IPS-15b (cell line): ENCODE data around the gene ABLIM2.

ENCODE experiments used
- H3K27me3 ChIP-seq: one replicate; pipeline ENCODE4 v1.6.1; 2013; ENCODE audit warnings: low read length; ENCODE audit not compliant: control insufficient read depth, insufficient read depth
- H3K36me3 ChIP-seq: one replicate; pipeline ENCODE4 v1.6.1; 2013; ENCODE audit warnings: low read length; ENCODE audit not compliant: control insufficient read depth, insufficient read depth
- H3K4me1 ChIP-seq: one replicate; pipeline ENCODE4 v1.6.1; 2013; ENCODE audit warnings: mild to moderate bottlenecking, low read length; ENCODE audit not compliant: control insufficient read depth, insufficient read depth
- H3K4me3 ChIP-seq: one replicate; pipeline ENCODE4 v1.5.1; 2013; ENCODE audit warnings: low read depth, low read length
- H3K9ac ChIP-seq: one replicate; pipeline ENCODE4 v1.6.1; 2013; ENCODE audit warnings: low read depth, mild to moderate bottlenecking, low read length
- H3K9me3 ChIP-seq: one replicate; pipeline ENCODE4 v1.6.1; 2013; ENCODE audit warnings: mild to moderate bottlenecking, low read length; ENCODE audit not compliant: control insufficient read depth, insufficient read depth

ABLIM2 gene

DNA sequence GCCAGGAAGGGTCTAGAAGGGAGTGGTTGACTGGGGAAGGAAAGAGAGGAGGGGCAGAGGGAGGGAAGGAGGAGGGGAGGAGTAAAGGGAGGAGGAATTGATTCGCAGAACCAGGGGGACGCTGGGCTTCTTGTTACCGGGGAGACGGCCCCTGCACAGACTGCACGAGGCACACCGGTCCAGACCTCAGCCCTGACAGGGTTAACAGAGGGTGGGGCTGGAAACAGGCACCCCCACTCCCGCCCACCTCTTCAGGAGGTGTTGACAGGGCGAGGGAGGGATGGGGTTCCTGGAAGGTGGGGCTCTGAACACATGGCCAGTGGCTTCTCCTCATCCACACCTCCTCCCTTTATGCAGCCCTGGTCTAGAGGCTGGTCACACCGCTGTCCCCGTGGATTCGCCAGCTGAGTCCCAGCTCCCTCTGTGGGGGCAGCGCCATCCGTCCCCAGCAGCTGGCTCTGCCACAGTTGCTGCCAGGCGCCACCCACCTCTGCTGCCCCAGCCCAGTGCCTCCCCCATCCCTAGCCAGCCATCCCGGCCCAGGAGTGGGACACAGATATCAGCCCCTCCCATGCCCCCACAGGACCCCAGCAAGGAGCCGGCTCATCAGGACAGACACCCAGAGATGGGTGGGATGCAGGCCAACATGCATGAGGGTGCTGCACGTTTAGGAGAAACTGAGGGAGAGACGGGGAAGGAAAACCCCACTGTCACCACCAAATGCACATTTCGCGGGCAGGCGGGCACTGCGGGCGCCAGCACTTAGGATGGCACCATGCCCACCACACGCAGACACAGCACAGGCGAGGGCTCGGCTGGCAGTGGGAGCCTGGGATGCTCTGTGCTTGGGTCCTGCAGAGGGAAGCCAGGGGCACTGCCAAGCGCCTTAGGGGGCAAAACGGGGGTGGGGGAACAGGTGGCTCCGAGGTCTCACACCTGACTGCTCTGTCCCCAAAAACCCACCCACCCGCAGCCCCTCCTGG lies 87.6 kb downstream of the ABLIM2 start:
- Histone ChIP-seq H3K9me3 (no peaks in the 10 kb centered on the region), H3K9ac (no peak overlapping the region), H3K4me1 (no peaks in the 10 kb centered on the region), H3K4me3 (no peak overlapping the region), H3K36me3 (no peaks in the 10 kb centered on the region), H3K27me3 (no peaks in the 10 kb centered on the region)

DNA sequence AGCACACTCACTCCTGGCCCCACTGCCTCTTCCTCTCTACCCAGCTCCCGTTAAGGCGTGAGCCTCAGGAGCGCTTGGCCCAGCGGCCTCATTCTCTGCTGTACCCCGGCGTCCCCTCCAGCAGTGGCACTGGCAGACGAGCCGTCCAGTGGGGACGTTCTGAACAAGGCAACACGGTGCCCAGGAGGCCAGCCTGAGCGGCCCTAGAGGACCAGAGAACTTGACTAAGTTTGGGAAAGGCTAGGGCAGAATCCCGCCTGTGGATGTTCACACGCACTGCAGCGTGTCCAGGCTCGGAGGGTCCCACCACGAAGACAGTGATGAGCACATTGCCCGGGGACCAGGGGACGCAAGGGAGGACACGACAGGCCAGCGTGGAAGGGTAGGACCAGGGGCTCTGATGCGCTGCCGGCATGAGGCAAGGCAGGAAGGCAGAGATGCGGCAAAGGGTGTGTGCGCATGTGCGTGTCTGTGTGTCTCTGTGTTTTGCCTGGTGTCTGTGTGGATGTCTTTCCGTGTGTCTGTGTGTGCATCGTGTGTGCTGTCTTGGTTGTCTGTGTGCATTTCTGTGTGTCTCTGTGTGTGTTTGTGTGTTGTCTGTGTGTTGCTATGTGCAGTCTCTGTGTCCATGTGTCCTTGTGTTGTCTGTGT lies 89.4 kb downstream of the ABLIM2 start:
- H3K4me1 ChIP-seq: no peaks in the 10 kb centered on the region
- peaks cover 8% of the 10 kb centered on the region for H3K9me3 ChIP-seq
- H3K9ac ChIP-seq: no peak overlapping the region
- H3K4me3 ChIP-seq: no peak overlapping the region
- no peaks in the 10 kb centered on the region for H3K36me3 ChIP-seq
- no peaks in the 10 kb centered on the region for H3K27me3 ChIP-seq

DNA sequence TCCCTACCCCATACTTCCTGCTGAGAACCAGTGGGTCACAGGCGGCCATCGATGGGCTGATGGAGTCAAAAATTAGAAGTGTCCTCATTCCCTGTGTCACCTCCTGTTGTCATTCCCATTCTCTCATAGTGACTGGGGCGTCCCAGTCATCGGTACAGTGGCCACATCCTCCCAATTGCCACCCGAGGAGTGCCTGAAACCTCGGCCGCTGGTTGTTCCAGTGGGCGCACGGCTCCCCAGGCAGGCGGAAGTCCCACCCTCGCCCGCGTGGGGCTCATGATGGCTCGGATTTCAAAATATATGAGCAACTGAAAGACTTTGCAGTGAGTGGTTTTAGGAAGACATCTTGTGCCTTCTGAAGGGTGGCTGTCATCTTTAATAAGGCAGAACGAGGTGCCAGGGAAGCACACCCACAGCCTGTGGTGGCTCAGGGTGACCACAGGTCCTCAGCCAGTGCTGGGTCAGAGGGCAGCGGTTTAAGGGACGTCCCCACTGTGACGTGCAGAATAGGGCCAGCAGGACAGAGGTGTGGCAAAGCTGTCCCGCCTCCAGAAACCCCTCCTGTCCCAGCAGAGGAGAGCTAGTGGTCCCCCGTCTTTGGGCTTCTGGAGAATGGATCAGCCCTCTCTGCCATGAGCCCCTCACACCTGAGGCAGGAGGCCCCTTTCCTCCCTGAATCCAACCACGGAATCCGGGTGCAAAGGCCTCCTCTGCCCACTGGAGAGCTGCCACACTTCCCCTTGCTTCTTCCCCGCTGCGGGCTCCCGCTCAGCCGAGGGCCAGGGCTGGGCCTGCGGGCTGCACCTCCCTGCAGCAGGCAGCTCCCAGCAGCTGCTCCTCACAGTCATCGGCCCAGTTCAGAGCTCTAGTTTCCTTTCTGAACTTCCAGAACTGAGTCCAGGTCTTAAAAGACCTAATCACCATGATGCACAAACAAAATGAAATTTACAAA lies 90.4 kb downstream of the ABLIM2 start:
- Histone ChIP-seq H3K4me3 (no peak overlapping the region), H3K9ac (no peak overlapping the region), H3K4me1 (no peaks in the 10 kb centered on the region), H3K36me3 (no peaks in the 10 kb centered on the region), H3K9me3 (peaks cover 15% of the 10 kb centered on the region), H3K27me3 (no peaks in the 10 kb centered on the region)

DNA sequence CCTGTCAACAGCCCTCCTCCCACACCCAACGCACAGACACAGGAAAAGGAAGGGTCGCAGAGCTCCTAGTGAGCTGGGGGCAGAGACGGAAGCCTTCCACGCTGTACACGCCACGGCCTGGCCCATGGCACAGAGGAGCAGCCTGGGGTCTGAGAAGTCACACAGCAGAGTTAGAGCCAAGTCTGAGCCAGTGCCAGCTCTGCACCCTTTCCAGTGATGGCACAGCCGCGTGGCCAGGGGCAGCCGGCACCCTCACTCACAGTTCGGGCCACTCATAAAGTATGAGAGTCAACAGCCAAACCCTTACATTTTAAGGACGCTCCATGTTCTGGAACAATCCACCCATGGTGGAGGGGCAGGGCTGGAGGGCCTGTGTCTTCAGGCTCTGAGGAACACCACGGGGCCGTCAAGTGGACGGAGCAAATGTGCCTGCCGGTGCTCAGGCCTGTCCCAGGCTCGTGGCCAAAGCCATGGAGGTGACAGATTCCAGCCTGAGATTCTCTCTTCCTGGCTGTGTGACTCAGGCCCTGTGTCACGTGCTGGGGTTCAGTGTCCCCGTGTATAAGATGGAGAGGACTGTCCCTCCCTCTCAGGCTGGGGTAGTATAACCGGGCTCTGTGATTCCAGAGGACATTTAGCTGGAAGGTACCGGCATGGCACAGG lies 91.2 kb downstream of the ABLIM2 start:
- Histone ChIP-seq H3K9me3 (peaks cover 15% of the 10 kb centered on the region), H3K27me3 (no peaks in the 10 kb centered on the region), H3K4me1 (no peaks in the 10 kb centered on the region), H3K4me3 (no peak overlapping the region), H3K9ac (no peak overlapping the region), H3K36me3 (no peaks in the 10 kb centered on the region)

DNA sequence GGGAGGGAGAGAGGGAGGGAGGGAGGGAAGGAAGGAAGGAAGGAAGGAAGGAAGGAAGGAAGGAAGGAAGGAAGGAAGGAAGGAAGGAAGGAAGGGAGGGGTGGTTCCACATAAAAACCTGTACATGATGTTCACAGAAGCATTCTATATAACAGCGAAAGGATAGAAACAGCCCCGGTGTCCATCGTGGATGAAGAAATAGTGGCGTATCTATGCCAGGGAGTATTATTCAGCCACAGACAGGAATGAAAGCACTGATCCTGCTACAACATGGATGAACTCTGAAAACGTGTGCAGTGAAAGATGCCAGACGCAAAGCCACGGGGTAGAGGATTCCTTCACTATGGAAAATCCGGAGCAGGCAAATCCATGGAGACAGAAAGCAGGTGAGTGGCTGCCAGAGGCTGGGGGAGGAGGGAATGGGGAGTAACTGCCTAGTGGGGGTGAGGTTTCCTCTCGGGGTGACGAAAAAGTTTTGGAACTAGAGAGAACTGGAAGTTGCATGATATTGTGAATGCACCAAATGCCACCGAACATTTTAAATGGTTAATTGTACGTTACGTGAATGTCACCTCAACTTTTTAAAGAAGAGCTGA lies 92.2 kb downstream of the ABLIM2 start:
- Histone ChIP-seq H3K36me3 (no peaks in the 10 kb centered on the region), H3K27me3 (no peaks in the 10 kb centered on the region), H3K4me1 (no peaks in the 10 kb centered on the region), H3K4me3 (no peak overlapping the region), H3K9me3 (peaks cover 15% of the 10 kb centered on the region), H3K9ac (no peak overlapping the region)

DNA sequence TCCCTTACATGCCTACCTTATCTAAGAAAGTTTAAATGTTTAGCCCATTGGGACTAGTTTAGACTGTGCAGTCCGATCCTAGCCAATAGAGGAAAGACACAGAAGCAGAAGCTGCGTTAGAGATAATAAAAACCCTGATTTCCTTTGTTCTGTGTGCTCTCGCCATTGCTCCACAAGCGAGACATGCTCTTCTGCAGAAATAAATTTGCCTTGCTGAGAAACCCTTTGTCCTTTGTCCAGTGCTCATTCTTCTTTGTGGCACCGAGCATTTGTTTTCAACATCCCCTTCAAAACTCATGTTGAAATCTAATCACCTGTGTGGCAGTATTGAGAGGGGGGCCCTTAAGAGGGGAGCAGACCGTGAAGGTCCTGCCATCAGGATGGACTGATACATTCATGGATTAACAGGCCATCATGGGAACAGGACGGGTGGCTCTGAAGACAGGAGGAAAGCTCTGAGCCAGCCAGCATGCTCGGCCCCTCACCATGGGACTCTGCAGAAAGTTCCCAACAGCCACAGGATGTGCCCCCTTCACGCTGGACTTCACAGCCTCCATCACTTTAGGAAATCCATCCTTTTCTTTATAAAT lies 94.5 kb downstream of the ABLIM2 start:
- no peak overlapping the region for H3K4me3 ChIP-seq
- no peaks in the 10 kb centered on the region for H3K27me3 ChIP-seq
- H3K9ac ChIP-seq: no peak overlapping the region
- H3K9me3 ChIP-seq: peaks cover 15% of the 10 kb centered on the region
- no peaks in the 10 kb centered on the region for H3K4me1 ChIP-seq
- no peaks in the 10 kb centered on the region for H3K36me3 ChIP-seq

DNA sequence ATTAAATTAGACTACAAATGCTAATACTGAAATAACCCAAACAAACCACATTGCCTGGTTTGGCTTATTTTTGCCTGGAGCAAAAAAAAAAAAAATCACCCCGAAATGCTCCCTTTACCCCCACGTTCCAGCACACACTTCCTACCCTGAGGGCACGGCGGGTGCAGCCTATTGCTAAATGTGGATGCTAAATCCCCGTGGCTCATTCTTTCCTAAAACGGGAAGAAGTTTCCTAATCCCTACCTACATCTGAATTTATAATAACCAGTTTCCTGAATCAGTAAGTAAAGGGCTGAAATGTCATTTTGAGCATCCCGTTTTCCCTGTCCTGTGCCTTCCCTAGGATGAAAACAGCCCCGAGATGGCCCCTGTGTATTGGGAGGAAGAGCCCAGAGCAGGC lies 97.0 kb downstream of the ABLIM2 start:
- H3K9ac ChIP-seq: no peak overlapping the region
- H3K9me3 ChIP-seq: peaks cover 15% of the 10 kb centered on the region
- H3K27me3 ChIP-seq: no peaks in the 10 kb centered on the region
- H3K36me3 ChIP-seq: no peaks in the 10 kb centered on the region
- H3K4me3 ChIP-seq: no peak overlapping the region
- H3K4me1 ChIP-seq: no peaks in the 10 kb centered on the region

DNA sequence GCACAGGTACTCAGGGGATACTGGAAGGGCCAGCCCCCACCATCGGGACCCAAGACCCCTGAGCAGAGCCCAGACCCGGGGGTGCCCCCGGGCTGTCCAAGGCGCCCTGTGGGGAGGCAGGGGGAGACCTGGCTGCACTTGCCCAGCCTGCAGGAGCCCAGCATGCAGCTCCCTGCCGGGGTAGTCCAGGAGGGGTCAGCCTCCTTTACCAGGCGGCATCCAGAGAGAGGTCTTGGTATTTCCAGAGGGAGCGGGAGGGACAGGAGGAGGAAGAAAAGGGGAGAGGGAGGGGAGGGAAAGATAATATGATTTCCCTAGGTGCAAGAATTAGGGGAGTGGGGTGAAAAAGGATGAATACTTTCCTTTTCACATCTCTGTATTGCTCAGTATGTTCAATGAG lies 97.5 kb downstream of the ABLIM2 start:
- Histone ChIP-seq H3K4me1 (no peaks in the 10 kb centered on the region), H3K4me3 (no peak overlapping the region), H3K36me3 (no peaks in the 10 kb centered on the region), H3K9me3 (peaks cover 15% of the 10 kb centered on the region), H3K9ac (no peak overlapping the region), H3K27me3 (no peaks in the 10 kb centered on the region)

DNA sequence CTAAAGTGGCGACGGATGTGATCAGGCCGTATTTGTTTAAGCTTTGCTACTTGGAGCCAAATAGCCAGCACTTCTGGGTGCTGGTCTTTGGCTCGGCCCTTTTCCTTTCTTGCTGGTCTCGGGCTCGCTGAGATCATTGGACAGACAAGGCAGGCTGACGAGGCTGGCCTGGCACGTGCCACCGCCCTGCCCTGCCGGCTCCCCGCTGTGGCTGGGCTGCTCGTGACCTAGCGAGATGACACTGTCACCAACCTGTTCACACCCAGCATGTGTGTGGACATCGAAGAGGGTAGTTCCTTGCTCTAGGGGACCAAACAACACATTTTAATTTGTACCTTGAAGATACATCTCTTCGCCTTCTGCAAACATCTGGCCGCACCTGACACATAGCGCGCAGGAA lies 98.0 kb downstream of the ABLIM2 start:
- Histone ChIP-seq H3K9me3 (peaks cover 15% of the 10 kb centered on the region), H3K4me1 (no peaks in the 10 kb centered on the region), H3K9ac (no peak overlapping the region), H3K4me3 (no peak overlapping the region), H3K36me3 (no peaks in the 10 kb centered on the region), H3K27me3 (no peaks in the 10 kb centered on the region)

DNA sequence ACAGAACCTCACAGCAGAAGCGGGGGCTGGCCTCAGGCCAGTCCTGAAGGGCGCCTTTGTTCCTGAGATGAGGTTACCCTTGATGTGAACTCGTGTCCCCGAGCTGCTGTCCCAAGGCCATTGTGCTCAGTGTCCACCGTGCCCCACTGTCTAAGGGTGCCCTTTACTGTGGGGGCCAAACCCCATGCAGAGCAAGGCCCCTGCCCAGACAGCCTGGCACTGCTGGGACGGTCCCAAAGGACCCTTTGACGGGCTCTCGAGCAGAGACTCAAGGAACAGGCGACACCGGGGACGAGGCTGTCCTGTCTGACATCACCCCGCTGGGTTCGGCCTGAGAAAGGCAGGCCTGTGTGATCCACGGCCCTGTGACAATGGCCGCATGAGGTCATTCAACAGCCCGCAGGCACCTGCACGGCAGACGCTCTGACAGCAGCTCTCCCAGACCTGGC lies 100.6 kb downstream of the ABLIM2 start:
- H3K36me3 ChIP-seq: no peaks in the 10 kb centered on the region
- H3K9ac ChIP-seq: no peak overlapping the region
- no peaks in the 10 kb centered on the region for H3K4me1 ChIP-seq
- no peaks in the 10 kb centered on the region for H3K27me3 ChIP-seq
- H3K9me3 ChIP-seq: no peaks in the 10 kb centered on the region
- H3K4me3 ChIP-seq: no peak overlapping the region
